ENCODE results near the gene SH3BP4.

DNA sequence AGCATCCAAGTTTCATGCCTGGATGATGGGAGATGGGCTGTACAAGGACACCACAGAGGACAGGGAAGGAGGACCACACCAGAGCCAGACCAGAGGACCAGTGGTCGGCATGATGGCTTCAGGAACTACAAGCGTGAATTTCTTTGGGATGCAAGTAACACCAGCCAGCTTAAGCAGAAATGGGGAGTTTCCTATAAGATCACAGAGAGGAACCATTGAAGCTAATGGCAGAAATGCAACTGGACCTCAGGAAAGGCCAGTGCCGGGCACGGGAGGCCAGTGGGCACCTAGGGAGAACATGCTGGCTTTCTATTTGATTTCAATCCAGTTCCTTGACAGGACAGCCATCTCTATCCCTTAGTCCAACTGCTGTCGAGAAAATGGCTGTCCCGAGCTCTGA lies 145.4 kb downstream of the SH3BP4 start:
- TF ChIP-seq, protein P1, sequence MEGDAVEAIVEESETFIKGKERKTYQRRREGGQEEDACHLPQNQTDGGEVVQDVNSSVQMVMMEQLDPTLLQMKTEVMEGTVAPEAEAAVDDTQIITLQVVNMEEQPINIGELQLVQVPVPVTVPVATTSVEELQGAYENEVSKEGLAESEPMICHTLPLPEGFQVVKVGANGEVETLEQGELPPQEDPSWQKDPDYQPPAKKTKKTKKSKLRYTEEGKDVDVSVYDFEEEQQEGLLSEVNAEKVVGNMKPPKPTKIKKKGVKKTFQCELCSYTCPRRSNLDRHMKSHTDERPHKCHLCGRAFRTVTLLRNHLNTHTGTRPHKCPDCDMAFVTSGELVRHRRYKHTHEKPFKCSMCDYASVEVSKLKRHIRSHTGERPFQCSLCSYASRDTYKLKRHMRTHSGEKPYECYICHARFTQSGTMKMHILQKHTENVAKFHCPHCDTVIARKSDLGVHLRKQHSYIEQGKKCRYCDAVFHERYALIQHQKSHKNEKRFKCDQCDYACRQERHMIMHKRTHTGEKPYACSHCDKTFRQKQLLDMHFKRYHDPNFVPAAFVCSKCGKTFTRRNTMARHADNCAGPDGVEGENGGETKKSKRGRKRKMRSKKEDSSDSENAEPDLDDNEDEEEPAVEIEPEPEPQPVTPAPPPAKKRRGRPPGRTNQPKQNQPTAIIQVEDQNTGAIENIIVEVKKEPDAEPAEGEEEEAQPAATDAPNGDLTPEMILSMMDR (IDR thresholded peaks at IDR 0.05; ENCODE audit: borderline replicate concordance, extremely low read depth, low read length, poor library complexity, severe bottlenecking), result no peak
- TF ChIP-seq EZH2 (IDR thresholded peaks at IDR 0.05; ENCODE audit: borderline replicate concordance, low read depth, low read length, severe bottlenecking), result no peak

All from DND-41 (cell line).